Bladder microvascular endothelial cell (primary cell): ENCODE data around the gene MGAT4A. TPM values are rescaled to one million over a fixed set of nuclear protein-coding genes. Genes with fewer than 3 reads are reported as not detected.

Source experiments
- total RNA-seq: library from RNA; depleted of rRNA; stranded (reverse); fragments of >200 nt; gene quantifications from 2 replicates; pipeline ENCODE4 v1.2.3, GENCODE V29; 2014

MGAT4A gene
- 23.8 and 25.7 TPM in 2 replicates for total RNA-seq

GRCh38 chr2:98731041-98731893 lies at the start of gene MGAT4A:
MGAT4A (minus strand) TSS chr2:98731132; CDS start chr2:98726332, 4,800 bp downstream.

GRCh38 chr2:98608116-98608961 lies 122.6 kb downstream of the MGAT4A start, which contains the start of the genes COA5 and UNC50:
COA5 (minus strand) TSS chr2:98608512; CDS start chr2:98608405, 107 bp downstream.
UNC50 (plus strand) TSS chr2:98608589; CDS start chr2:98609760, 1,171 bp downstream.

Other genes with a start within 250 kb of the MGAT4A start
- 18.1 and 25.9 TPM in 2 replicates for gene COA5, start 122.6 kb downstream of the MGAT4A start, total RNA-seq
- 25.7 and 50.3 TPM in 2 replicates for gene UNC50, start 122.5 kb downstream of the MGAT4A start, total RNA-seq
- gene CRACDL, start 205.1 kb upstream of the MGAT4A start, total RNA-seq = 2.9 and 6.5 TPM in 2 replicates